SU-DHL-6 (cell line): Measurements from ENCODE around the gene GJA8.
A peak's percentile ranks its signal among the peaks of the same experiment; 100 is the strongest.

ENCODE experiments used
- H2AFZ ChIP-seq: fragments of 200-600 bp; sonication (generic); 2 replicates; pipeline ENCODE4 v1.6.1; 2014; ENCODE audit warnings: low read depth, mild to moderate bottlenecking, moderate library complexity, mixed read lengths, antibody characterized with exemption, low read length; ENCODE audit not compliant: severe bottlenecking
- H3F3A ChIP-seq: fragments of 200-600 bp; shearing (Covaris generic); 2 replicates; pipeline ENCODE4 v1.6.0; 2016; ENCODE audit warnings: antibody characterized with exemption, mild to moderate bottlenecking; ENCODE audit not compliant: insufficient read depth
- H3K27ac ChIP-seq: fragments of 200-600 bp; sonication (generic); 2 replicates; pipeline ENCODE4 v1.5.1; 2016; ENCODE audit warnings: low read depth, mild to moderate bottlenecking, low read length, moderate library complexity, mixed read lengths
- H3K27me3 ChIP-seq: fragments of 200-600 bp; sonication (generic), shearing (Covaris generic); 2 replicates; pipeline ENCODE4 v1.6.0; 2014; ENCODE audit warnings: mild to moderate bottlenecking, low read length
- H3K36me3 ChIP-seq: fragments of 200-600 bp; sonication (generic); 2 replicates; pipeline ENCODE4 v1.6.1; 2014; ENCODE audit warnings: mild to moderate bottlenecking, low read length, mixed read lengths
- H3K4me2 ChIP-seq: fragments of 300-600, 200-600 bp; shearing (Covaris generic), sonication (generic); 2 replicates; pipeline ENCODE4 v1.6.0; 2014; ENCODE audit warnings: low read length, low read depth, mild to moderate bottlenecking; ENCODE audit not compliant: poor library complexity, severe bottlenecking
- H3K4me3 ChIP-seq: fragments of 200-600 bp; sonication (generic); 2 replicates; pipeline ENCODE4 v1.5.1; 2014; ENCODE audit warnings: antibody characterized with exemption, low read length, mild to moderate bottlenecking, mixed read lengths; ENCODE audit not compliant: insufficient read depth, poor library complexity, severe bottlenecking
- H3K79me2 ChIP-seq: fragments of 200-600 bp; sonication (generic); 2 replicates; pipeline ENCODE4 v1.6.1; 2014; ENCODE audit warnings: mild to moderate bottlenecking, low read length, moderate library complexity; ENCODE audit not compliant: insufficient read depth
- H3K9ac ChIP-seq: fragments of 200-600 bp; sonication (generic); 2 replicates; pipeline ENCODE4 v1.7.0; 2014; ENCODE audit warnings: mild to moderate bottlenecking, low read length
- H3K9me2 ChIP-seq: fragments of 200-600 bp; sonication (generic); replicated peaks from 2 replicates; pipeline ENCODE4 v1.6.1; 2014; ENCODE audit warnings: low read length; ENCODE audit not compliant: insufficient read depth
- H3K9me3 ChIP-seq: fragments of 200-600 bp; sonication (generic); 2 replicates; pipeline ENCODE4 v1.6.1; 2014; ENCODE audit warnings: low read length, mixed read lengths; ENCODE audit not compliant: insufficient read depth
- H4K20me1 ChIP-seq: fragments of 200-600 bp; sonication (generic); 2 replicates; pipeline ENCODE4 v1.6.1; 2014; ENCODE audit warnings: low read depth, mild to moderate bottlenecking, antibody characterized with exemption, low read length, moderate library complexity, mixed read lengths
- CTCF ChIP-seq: fragments of 200-600 bp; sonication (generic); IDR thresholded peaks from one replicate; pipeline ENCODE4 v1.5.1; 2017; ENCODE audit warnings: antibody characterized with exemption, mild to moderate bottlenecking, low read length, moderate library complexity; ENCODE audit not compliant: insufficient read depth, poor library complexity, severe bottlenecking
- EZH2phosphoT487 ChIP-seq: fragments of 200-600 bp; sonication (generic), shearing (Covaris generic); conservative IDR thresholded peaks from 2 replicates; pipeline ENCODE4 v1.6.1; 2018; ENCODE audit warnings: mild to moderate bottlenecking, antibody characterized with exemption, low read length, moderate library complexity, mixed read lengths

Gene GJA8

GRCh38 chr1:147890177-147890790, 12.3 kb upstream of the GJA8 start:
- Histone ChIP-seq H3K9me2 (no peaks in the 10 kb centered on the region), H3K4me2 (no peak overlapping the region), H3K27ac (no peak overlapping the region), H2AFZ (no peak overlapping the region), H3K79me2 (no peaks in the 10 kb centered on the region), H3K4me3 (no peak overlapping the region), H4K20me1 (no peaks in the 10 kb centered on the region), H3K9me3 (no peaks in the 10 kb centered on the region), H3F3A (no peaks in the 10 kb centered on the region), H3K9ac (no peak overlapping the region), H3K36me3 (no peaks in the 10 kb centered on the region), H3K27me3 (no peaks in the 10 kb centered on the region)
- TF ChIP-seq EZH2phosphoT487 (no peak), CTCF (peak; percentile 76)

- H3K36me3 ChIP-seq: no peaks in the 10 kb centered on the region
- H3F3A ChIP-seq: no peaks in the 10 kb centered on the region
- H3K9me3 ChIP-seq: no peaks in the 10 kb centered on the region
- H2AFZ ChIP-seq: no peak overlapping the region
- H3K79me2 ChIP-seq: no peaks in the 10 kb centered on the region
- no peak overlapping the region for H3K27ac ChIP-seq
- no peaks in the 10 kb centered on the region for H3K27me3 ChIP-seq
- H3K4me3 ChIP-seq: no peak overlapping the region
- H4K20me1 ChIP-seq: no peaks in the 10 kb centered on the region
- H3K9ac ChIP-seq: no peak overlapping the region
- TF ChIP-seq CTCF (no peak), EZH2phosphoT487 (no peak)
- H3K9me2 ChIP-seq: no peaks in the 10 kb centered on the region
- H3K4me2 ChIP-seq: no peak overlapping the region
These were observed 11.5 kb upstream of the GJA8 start for GRCh38 chr1:147891088-147891487.

GRCh38 chr1:147892216-147892615, 10.4 kb upstream of the GJA8 start:
- no peaks in the 10 kb centered on the region for H3K9me3 ChIP-seq

More at GRCh38 chr1:147892216-147892615, 10.4 kb upstream of the GJA8 start:
- Histone ChIP-seq H3K27ac (no peak overlapping the region), H3K27me3 (no peaks in the 10 kb centered on the region), H4K20me1 (no peaks in the 10 kb centered on the region), H3K36me3 (no peaks in the 10 kb centered on the region), H3K9ac (no peak overlapping the region), H2AFZ (no peak overlapping the region), H3K79me2 (no peaks in the 10 kb centered on the region), H3K9me2 (no peaks in the 10 kb centered on the region), H3F3A (no peaks in the 10 kb centered on the region), H3K4me2 (no peak overlapping the region), H3K4me3 (no peak overlapping the region)
- TF ChIP-seq EZH2phosphoT487: no peak
- no peak for TF ChIP-seq CTCF
